HG03108 (cell line): Measurements from ENCODE around the gene IQCF2.
"Not testable (repeated sequence)": the region's sequence is repeated elsewhere in the genome, so short reads cannot be mapped to it uniquely, and the experiment has no call there.

ENCODE experiments used
- ATAC-seq: cut with Tn5 transposase; IDR thresholded peaks from one replicate; pipeline ENCODE4 v1.9.1; 2021; ENCODE audit warnings: moderate library complexity; ENCODE audit not compliant: unreplicated experiment

The IQCF2 gene

DNA sequence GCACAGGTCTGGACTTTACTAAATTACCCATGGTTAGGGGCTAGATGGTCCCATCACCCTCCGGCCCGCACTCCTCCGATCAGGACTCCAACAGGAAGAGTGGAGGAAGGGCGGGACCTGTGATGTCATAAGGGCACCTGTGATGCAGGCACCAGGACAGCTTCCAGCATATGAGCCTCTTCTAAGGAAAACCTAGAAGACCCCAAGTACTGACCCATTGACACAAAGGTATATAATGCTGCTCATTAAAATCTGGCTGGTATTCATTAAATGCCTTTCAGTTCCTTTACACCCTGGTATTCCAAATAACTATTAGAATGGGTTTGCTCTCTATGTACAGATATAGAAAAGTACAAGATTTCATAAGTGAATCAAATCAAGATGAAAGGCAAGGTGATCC, 14.1 kb downstream of the IQCF2 start, which contains the start of gene IQCF5:
Gene IQCF5, minus strand, starts transcription at position 101 of the 400 bp plus-strand sequence. Its CDS starts 70 bp downstream, at position 31.
- ATAC-seq, result no peak

DNA sequence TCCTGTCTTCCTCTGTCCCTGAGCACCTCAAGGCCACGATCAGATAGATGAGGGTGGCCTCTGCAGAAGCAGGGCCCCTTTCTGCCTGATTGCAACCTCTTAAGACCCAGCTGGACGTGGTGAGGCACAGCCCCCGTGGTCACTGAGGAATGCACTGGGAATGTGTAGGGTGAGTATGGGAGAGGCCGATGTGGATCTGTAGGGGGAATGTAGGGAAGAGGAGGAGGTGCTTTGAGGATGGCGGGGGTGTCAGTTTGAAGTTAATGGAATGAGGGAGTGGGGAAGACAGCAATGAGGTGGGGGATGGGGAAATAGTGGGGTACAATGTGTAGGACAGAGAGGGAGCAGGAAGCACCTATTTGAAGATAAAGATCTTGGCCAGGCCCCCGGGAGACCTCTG, 14.8 kb downstream of the IQCF2 start:
- no peak for ATAC-seq

DNA sequence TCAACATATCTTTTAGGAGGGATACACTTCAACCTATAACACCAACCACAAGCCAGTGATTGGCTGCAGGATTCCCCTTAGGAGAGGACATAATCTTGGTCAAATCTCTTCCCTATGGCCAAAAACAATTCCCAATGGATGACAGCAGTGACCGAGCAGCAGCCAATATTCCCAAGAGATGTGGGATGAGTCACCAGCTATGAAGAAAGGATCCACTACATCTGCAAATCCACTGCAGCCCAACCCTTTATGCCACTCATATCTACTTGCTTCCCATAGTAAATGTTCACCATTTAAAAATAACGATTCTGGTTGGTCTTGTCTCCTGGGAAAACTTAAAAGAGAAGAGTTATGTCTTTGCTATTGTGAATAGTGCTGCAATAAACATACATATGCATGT, 18.5 kb downstream of the IQCF2 start:
- no peak for ATAC-seq

DNA sequence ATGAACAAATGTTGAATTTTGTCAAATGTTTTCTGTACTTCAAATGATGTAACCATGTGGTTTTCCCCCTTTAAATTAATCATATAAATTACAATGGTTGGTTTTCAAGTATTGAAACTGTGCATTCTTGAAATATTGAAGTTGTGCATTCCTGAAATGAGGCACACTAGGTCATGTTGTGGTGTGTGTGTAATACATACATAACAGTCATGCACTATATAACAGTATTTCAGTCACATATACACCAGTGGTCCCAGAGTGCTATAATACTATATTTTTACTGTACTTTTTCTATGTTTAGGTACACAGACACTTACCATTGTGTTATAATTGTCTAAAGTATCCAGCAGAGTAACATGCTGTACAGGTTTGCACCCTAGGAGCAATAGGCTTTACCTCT, 25.0 kb downstream of the IQCF2 start:
- no peak for ATAC-seq

GRCh38 chr3:51887620-51888019, 26.2 kb downstream of the IQCF2 start:
- no peak for ATAC-seq

DNA sequence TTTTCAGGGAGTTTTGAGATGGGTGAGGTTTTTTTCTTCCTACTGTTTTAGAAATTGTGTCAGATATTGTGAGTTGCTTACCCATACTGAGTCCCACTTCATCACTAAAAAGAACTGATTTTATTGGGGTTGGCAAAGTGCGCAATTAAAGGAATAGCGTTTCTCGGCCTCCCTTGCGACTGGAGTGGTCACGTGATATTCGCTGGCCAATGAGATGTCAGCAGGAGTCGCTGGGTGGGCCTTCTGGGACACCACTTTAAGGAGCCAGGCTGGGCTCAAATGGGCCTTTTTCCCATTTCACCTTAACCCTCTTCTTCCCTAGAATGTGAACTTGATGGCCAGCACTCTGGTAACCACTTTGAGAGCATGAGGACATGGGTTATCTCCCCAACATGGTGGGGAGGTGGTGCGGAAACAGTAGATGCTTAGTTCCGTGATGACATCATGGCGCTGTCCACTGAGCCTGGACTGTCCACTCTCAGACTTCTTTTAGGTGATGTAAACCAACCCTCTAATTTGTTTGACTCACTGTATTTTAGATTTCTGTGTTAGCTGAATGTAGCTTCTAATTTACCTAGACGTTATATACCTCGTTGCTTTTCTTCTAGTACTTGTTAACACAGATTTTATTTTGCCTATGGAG, 27.2 kb downstream of the IQCF2 start:
- ATAC-seq, result no peak

DNA sequence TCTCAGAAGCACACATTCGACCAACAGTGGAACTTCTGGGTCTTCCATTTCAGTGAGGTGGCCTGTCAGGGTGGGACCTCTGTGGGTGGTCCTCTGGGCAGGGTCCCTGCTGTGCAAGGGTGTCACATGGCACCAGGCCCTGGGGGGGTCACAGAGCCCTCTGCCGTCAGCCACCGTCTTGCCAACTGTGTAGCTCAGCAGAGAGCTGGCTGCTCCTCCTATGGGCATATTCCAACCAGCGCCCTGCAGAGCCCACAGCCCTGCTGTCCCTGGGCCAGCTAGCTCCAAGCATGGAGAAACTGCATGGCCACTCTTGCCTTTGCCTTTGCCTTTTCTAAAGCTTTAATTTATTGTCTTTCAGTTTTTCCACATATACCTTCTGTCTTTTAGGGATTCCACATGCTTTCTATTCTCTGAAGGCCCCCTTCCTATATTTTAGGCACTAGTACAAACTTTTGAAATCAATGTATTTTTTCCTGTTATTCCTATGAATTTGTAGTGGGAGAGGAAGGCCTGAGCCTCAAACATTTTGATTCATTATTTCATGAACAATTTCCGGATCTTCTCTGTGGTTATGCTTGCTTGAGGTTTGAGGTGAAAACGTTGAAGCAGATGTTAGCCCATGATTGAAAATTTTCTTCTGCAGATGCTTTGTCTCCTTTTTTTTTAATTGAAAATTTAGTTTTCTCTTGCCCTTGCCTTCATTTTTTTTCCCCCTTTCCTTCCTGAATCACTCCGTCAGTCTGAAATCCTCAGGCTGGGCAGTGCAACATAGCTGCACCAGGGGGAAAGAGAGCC, 30.0 kb downstream of the IQCF2 start:
- ATAC-seq, result no peak

DNA sequence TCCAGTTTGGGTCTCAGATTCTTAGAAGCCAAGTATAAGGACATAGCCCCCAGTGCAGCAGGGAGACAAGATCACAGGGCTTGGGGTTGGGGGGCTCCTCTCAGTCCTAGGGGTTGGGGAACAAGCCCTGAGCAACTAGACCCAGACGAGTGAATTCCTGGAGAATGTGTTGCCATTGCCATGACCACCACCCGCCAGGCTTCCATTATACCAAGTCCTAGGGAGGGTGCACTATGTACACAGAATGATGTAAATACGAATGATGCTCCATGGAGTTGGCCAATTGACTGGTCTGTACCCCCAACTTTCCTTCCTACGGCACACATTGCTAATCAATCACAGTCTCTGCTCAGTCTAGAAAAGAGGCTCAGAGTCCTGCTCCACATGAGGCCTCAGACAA, 33.0 kb downstream of the IQCF2 start:
- no peak for ATAC-seq

DNA sequence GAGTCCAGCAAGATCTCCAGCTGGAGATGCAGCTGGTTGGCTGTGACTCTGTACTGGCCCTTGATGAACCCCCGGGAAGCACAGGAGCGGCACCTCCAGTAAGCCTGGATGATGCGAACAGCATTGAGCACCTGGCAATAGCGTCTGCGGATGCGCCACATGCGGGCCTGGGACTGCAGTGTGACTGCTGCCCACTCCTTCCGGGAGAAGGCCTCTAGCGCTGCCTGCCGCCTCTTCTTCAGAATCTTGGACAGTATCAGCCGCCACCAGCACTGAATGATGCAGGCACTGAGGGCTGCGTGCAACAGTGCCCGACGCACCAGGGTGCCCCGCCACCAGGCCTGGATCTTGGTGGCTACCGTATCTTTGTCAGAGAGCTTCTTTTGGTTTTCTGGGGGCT, 33.5 kb downstream of the IQCF2 start:
- ATAC-seq, result no peak

DNA sequence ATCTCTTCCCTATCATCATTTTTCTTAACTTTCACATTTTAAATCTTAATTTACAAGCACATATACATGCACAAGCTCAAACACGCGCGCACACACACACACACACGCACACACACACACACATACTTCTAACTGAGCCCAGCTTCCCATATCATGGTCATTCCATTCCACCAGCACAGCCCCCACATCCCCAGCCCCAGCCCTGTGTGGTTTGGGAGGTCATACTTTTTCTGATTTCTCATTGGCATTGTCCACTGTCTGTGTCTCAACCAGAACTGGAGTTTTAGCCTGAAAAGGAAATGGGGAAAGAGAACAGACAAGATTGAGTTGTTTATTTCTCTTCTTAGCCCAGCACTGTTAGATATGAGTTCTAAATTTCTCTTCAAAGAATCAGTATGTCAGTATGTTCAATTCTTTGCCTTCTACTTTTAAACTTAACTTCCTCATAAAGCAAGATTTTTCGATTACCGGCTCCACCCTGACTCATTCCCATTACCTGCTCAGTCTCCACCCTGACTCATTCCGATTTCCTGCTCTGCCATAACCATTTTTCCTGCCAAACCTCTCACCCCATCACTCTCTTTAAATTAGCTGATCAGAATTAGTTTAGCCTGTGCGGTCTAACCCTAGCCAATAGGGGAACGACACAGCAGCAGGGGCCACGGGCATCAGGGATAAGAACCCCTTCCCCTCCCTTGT, 35.3 kb downstream of the IQCF2 start:
- ATAC-seq, result no peak

DNA sequence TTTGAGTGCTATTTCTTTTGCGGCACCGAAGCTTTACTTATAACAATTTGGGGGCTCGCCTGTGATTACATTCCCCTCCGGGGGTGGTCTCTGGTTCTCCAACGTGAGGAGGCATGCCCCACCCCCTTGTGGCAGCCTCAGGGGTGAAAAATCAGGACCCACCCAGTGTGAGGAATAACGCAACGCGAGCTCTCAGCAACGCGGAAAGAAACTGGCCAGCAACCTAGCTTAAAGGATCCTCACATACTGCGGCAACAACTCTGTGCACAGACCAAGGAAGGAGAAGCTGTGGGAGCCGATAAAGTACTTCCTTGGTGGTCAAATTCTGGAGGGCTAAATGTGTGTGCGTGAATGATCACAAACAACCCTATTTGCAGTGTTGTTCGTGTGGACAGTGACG, 36.0 kb downstream of the IQCF2 start:
- ATAC-seq, result no peak

GRCh38 chr3:51900043-51900442, 38.6 kb downstream of the IQCF2 start:
- not testable (repeated sequence) for ATAC-seq

DNA sequence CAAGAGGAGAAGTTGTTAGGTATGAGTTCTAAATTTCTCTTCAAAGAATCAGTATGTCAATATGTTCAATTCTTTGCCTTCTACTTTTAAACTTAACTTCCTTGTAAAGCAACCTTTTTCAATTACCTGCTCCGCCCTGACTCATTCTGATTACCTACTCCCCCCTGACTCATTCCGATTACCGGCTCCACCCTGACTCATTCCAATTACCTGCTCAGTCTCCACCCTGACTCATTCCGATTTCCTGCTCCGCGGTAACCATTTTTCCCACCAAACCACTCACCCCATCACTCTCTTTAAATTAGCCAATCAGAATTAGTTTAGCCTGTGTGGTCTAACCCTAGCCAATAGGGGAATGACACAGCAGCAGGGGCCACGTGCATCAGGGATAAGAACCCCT, 40.9 kb downstream of the IQCF2 start:
- ATAC-seq, result not testable (repeated sequence)

DNA sequence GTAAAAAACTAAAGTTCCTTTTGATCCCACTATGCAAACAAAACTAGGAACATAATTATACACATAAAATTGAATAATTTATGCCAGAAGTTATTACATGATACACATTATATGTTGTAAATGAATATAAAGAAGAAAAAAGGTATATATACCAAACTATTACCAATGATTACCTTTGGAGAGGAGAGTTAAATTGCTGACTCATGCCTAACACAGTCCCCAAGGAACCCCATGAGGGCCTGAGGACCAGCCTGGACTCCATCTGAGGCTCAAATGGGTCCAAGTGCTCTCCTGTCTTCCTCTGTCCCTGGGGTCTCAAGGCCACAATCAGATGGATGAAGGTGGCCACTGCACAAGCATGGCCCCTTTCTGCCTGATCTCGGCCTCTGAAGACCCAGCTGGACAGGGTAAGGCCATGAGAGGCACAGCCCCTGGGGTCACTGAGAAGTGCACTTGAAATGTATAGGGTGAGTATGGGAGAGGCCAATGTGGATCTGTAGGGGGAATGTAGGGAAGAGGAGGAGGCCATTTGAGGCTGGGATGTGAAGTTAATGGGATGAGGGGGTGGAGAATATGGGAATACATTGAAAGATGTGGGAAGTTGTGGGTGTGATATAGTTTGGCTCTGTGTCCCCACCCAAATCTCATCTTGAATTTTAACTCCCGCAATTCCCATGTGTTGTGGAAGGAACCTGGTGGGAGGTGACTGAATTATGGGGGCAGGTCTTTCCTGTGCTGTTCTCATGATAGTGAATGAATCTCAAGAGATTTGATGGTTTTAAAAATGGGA, 42.8 kb downstream of the IQCF2 start:
- no peak for ATAC-seq

GRCh38 chr3:51908026-51908425, 46.6 kb downstream of the IQCF2 start:
- no peak for ATAC-seq
